H9 (cell line): ENCODE measurements around the gene ABR. TPM values are rescaled to one million over a fixed set of nuclear protein-coding genes. Genes with fewer than 3 reads are reported as not detected.

Experiments used
- DNase-seq: peaks from one replicate; pipeline ENCODE4 v3.0.0-alpha.2; 2017
- H2AFZ ChIP-seq: one replicate; pipeline ENCODE4 v1.6.1; 2013; ENCODE audit warnings: mild to moderate bottlenecking, low read length, control low read depth, moderate library complexity
- H2AK5ac ChIP-seq: 2 replicates; pipeline ENCODE4 v1.6.1; 2013; ENCODE audit warnings: low read length, control low read depth, mixed read lengths; ENCODE audit not compliant: insufficient read length
- H2BK120ac ChIP-seq: one replicate; pipeline ENCODE4 v1.6.1; 2013; ENCODE audit warnings: low read depth, mild to moderate bottlenecking, low read length, control low read depth, inconsistent platforms; ENCODE audit not compliant: poor library complexity, severe bottlenecking
- H2BK12ac ChIP-seq: 2 replicates; pipeline ENCODE4 v1.6.1; 2013; ENCODE audit warnings: low read length, control low read depth, mixed read lengths, low read depth; ENCODE audit not compliant: insufficient read length
- H2BK15ac ChIP-seq: 2 replicates; pipeline ENCODE4 v1.6.1; 2013; ENCODE audit warnings: low read depth, low read length, control low read depth
- H2BK20ac ChIP-seq: one replicate; pipeline ENCODE4 v1.6.1; 2013; ENCODE audit warnings: low read depth, mild to moderate bottlenecking, low read length, control low read depth, inconsistent platforms; ENCODE audit not compliant: poor library complexity, severe bottlenecking
- H2BK5ac ChIP-seq: 2 replicates; pipeline ENCODE4 v1.6.1; 2013; ENCODE audit warnings: low read length, control low read depth, mixed read lengths; ENCODE audit not compliant: insufficient read length
- H3K14ac ChIP-seq: 2 replicates; pipeline ENCODE4 v1.6.1; 2013; ENCODE audit warnings: low read length, control low read depth; ENCODE audit not compliant: insufficient read depth
- H3K18ac ChIP-seq: 2 replicates; pipeline ENCODE4 v1.6.1; 2013; ENCODE audit warnings: low read depth, mild to moderate bottlenecking, mixed read lengths, low read length, control low read depth; ENCODE audit not compliant: insufficient read length
- H3K23ac ChIP-seq: 2 replicates; pipeline ENCODE4 v1.6.1; 2013; ENCODE audit warnings: low read length, control low read depth, mixed read lengths, low read depth; ENCODE audit not compliant: insufficient read length
- H3K23me2 ChIP-seq: 2 replicates; pipeline ENCODE4 v1.6.1; 2013; ENCODE audit warnings: low read depth, mild to moderate bottlenecking, mixed read lengths, low read length, control low read depth; ENCODE audit not compliant: insufficient read length, poor library complexity, severe bottlenecking
- H3K27ac ChIP-seq: 2 replicates; pipeline ENCODE4 v1.5.1; 2013; ENCODE audit warnings: low read length, control low read depth, mixed read lengths, low read depth; ENCODE audit not compliant: insufficient read length
- H3K27me3 ChIP-seq: 2 replicates; pipeline ENCODE4 v1.6.1; 2013; ENCODE audit warnings: low read length, control low read depth, inconsistent platforms; ENCODE audit not compliant: insufficient read depth
- H3K4ac ChIP-seq: 2 replicates; pipeline ENCODE4 v1.6.1; 2013; ENCODE audit warnings: low read depth, mild to moderate bottlenecking, control low read depth, inconsistent platforms, low read length, moderate library complexity
- H3K4me1 ChIP-seq: 2 replicates; pipeline ENCODE4 v1.6.1; 2013; ENCODE audit warnings: low read length, control low read depth, inconsistent platforms; ENCODE audit not compliant: insufficient read depth
- H3K4me2 ChIP-seq: 2 replicates; pipeline ENCODE4 v1.6.1; 2013; ENCODE audit warnings: low read length, control low read depth, mixed read lengths; ENCODE audit not compliant: insufficient read length, insufficient read depth
- H3K56ac ChIP-seq: 2 replicates; pipeline ENCODE4 v1.6.1; 2013; ENCODE audit warnings: low read depth, mild to moderate bottlenecking, mixed read lengths, low read length, control low read depth; ENCODE audit not compliant: insufficient read length
- H3K79me1 ChIP-seq: 2 replicates; pipeline ENCODE4 v1.6.1; 2013; ENCODE audit warnings: low read depth, mild to moderate bottlenecking, moderate library complexity, low read length, control low read depth, inconsistent platforms; ENCODE audit not compliant: insufficient read depth, poor library complexity, severe bottlenecking
- H3K79me2 ChIP-seq: 2 replicates; pipeline ENCODE4 v1.6.1; 2013; ENCODE audit warnings: low read length, control low read depth, inconsistent platforms; ENCODE audit not compliant: insufficient read depth
- H3K9ac ChIP-seq: 2 replicates; pipeline ENCODE4 v1.6.1; 2013; ENCODE audit warnings: low read length, control low read depth, mixed read lengths; ENCODE audit not compliant: insufficient read length; ENCODE audit errors: extremely low read depth
- H3K9me3 ChIP-seq: one replicate; pipeline ENCODE4 v1.6.1; 2013; ENCODE audit warnings: low read depth, low read length, inconsistent platforms; ENCODE audit not compliant: control insufficient read depth
- H3T11ph ChIP-seq: one replicate; pipeline ENCODE4 v1.6.1; 2013; ENCODE audit warnings: mild to moderate bottlenecking, low read length, control low read depth, inconsistent platforms
- H4K20me1 ChIP-seq: one replicate; pipeline ENCODE4 v1.6.1; 2013; ENCODE audit not compliant: control insufficient read depth, insufficient read length, insufficient read depth
- H4K5ac ChIP-seq: 2 replicates; pipeline ENCODE4 v1.6.1; 2013; ENCODE audit warnings: low read depth, mild to moderate bottlenecking, mixed read lengths, low read length, control low read depth; ENCODE audit not compliant: insufficient read length
- H4K8ac ChIP-seq: replicated peaks from 2 replicates; pipeline ENCODE4 v1.6.1; 2013; ENCODE audit warnings: low read length, control low read depth, mixed read lengths, low read depth; ENCODE audit not compliant: insufficient read length
- H4K91ac ChIP-seq: 2 replicates; pipeline ENCODE4 v1.6.1; 2013; ENCODE audit warnings: low read depth, mild to moderate bottlenecking, moderate library complexity, mixed read lengths, low read length, control low read depth; ENCODE audit not compliant: insufficient read length
- H3K27ac Mint-ChIP-seq, 3 experiments: 2 replicates in 2 of 3; 3 replicates in 1 of 3; pipeline ENCODE4 v1.8.0; 2020 to 2021; ENCODE audit warnings: mixed read lengths in 3 of 3, mild to moderate bottlenecking in 1 of 3, moderate library complexity in 1 of 3
- H3K27me3 Mint-ChIP-seq: 2 replicates; pipeline ENCODE4 v1.8.0; 2021; ENCODE audit warnings: low read depth, mild to moderate bottlenecking, moderate library complexity, mixed read lengths
- H3K36me3 Mint-ChIP-seq, 3 experiments: 2 replicates in 2 of 3; 3 replicates in 1 of 3; pipeline ENCODE4 v1.8.0; 2020 to 2021; ENCODE audit warnings: low read depth in 3 of 3, mixed read lengths in 3 of 3; ENCODE audit not compliant: insufficient read depth in 1 of 3
- H3K4me1 Mint-ChIP-seq, 2 experiments: 2 replicates each; pipeline ENCODE4 v1.8.0; 2020; ENCODE audit warnings: mixed read lengths in 2 of 2
- H3K4me3 Mint-ChIP-seq, 2 experiments: 2 replicates in 1 of 2; 3 replicates in 1 of 2; pipeline ENCODE4 v1.8.0; 2020 to 2021; ENCODE audit warnings: mild to moderate bottlenecking in 2 of 2, mixed read lengths in 2 of 2, moderate library complexity in 1 of 2
- H3K9me3 Mint-ChIP-seq, 2 experiments: 2 replicates in 1 of 2; 3 replicates in 1 of 2; pipeline ENCODE4 v1.8.0; 2020; ENCODE audit warnings: mild to moderate bottlenecking in 2 of 2, mixed read lengths in 2 of 2, moderate library complexity in 1 of 2
- WGBS: extraction: QIAGEN DNeasy Blood & Tissue Kit; methylation state at CpG from one replicate; pipeline ENCODE4 v1.1.7; 2013; ENCODE audit warnings: missing lambda C conversion rate, low lambda C conversion rate, mixed read lengths; ENCODE audit not compliant: insufficient read length; ENCODE audit errors: extremely low coverage; 5-methylcytosine and 5-hydroxymethylcytosine counted together
- total RNA-seq: library from RNA; stranded (reverse); gene quantifications from 2 replicates; pipeline ENCODE4 v1.2.1, GENCODE V29; 2021
- TF ChIP-seq, protein P1 (sequence below): fragments of 200-600 bp; sonication (generic); conservative IDR thresholded peaks from 3 replicates; pipeline ENCODE4 v1.8.0; 2021; ENCODE audit warnings: antibody characterized with exemption, mild to moderate bottlenecking

Gene ABR
- total RNA-seq, 1 experiment from 2014 or later: 34.7 TPM

- no peaks in the 10 kb centered on the region for H3K4me1 Mint-ChIP-seq
These were observed 126.0 kb downstream of the ABR start for GRCh38 chr17:1053661-1054360.

More at GRCh38 chr17:1053661-1054360, 126.0 kb downstream of the ABR start:
- no peak overlapping the region for H3K14ac ChIP-seq
- no peak overlapping the region for H3K9ac ChIP-seq
- H2AK5ac ChIP-seq: no peak overlapping the region
- H3K27me3 ChIP-seq: no peaks in the 10 kb centered on the region
- TF ChIP-seq, protein P1, sequence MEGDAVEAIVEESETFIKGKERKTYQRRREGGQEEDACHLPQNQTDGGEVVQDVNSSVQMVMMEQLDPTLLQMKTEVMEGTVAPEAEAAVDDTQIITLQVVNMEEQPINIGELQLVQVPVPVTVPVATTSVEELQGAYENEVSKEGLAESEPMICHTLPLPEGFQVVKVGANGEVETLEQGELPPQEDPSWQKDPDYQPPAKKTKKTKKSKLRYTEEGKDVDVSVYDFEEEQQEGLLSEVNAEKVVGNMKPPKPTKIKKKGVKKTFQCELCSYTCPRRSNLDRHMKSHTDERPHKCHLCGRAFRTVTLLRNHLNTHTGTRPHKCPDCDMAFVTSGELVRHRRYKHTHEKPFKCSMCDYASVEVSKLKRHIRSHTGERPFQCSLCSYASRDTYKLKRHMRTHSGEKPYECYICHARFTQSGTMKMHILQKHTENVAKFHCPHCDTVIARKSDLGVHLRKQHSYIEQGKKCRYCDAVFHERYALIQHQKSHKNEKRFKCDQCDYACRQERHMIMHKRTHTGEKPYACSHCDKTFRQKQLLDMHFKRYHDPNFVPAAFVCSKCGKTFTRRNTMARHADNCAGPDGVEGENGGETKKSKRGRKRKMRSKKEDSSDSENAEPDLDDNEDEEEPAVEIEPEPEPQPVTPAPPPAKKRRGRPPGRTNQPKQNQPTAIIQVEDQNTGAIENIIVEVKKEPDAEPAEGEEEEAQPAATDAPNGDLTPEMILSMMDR: no peak
- no peak overlapping the region for H2BK5ac ChIP-seq
- no peak overlapping the region for H3K4me2 ChIP-seq
- no peak for DNase-seq
- no CpG with 5 or more reads among the region's 35 CpGs for WGBS
- H3K4me3 Mint-ChIP-seq: no peak overlapping the region
- no peaks in the 10 kb centered on the region for H3K79me1 ChIP-seq
- no peaks in the 10 kb centered on the region for H3K27me3 Mint-ChIP-seq
- no peak overlapping the region for H3T11ph ChIP-seq
- no peak overlapping the region for H4K5ac ChIP-seq
- no peak overlapping the region for H2AFZ ChIP-seq
- no peak overlapping the region for H2BK12ac ChIP-seq
- no peak overlapping the region for H3K56ac ChIP-seq
- H3K27ac Mint-ChIP-seq: no peak overlapping the region
- no peaks in the 10 kb centered on the region for H3K79me2 ChIP-seq
- no peak overlapping the region for H2BK120ac ChIP-seq
- H3K4me1 ChIP-seq: no peaks in the 10 kb centered on the region
- no peak overlapping the region for H4K8ac ChIP-seq
- no peaks in the 10 kb centered on the region for H3K9me3 ChIP-seq
- peaks cover 0 to 2% of the 10 kb centered on the region in 2 experiments; a peak in 1 of 5 replicates for H3K9me3 Mint-ChIP-seq
- H3K27ac ChIP-seq: no peak overlapping the region
- peaks cover 13 to 42% (median 14%) of the 10 kb centered on the region in 3 experiments for H3K36me3 Mint-ChIP-seq
- H3K4ac ChIP-seq: no peak overlapping the region
- H2BK15ac ChIP-seq: no peak overlapping the region
- no peak overlapping the region for H2BK20ac ChIP-seq
- H4K91ac ChIP-seq: no peak overlapping the region
- no peaks in the 10 kb centered on the region for H4K20me1 ChIP-seq
- H3K23me2 ChIP-seq: no peaks in the 10 kb centered on the region
- H3K23ac ChIP-seq: no peak overlapping the region
- H3K18ac ChIP-seq: no peak overlapping the region
